HG03045 (cell line): ENCODE data around the gene PPP1R15B.
"Not testable (repeated sequence)": the region's sequence is repeated elsewhere in the genome, so short reads cannot be mapped to it uniquely, and the experiment has no call there.

Experiments used
- ATAC-seq: cut with Tn5 transposase; IDR thresholded peaks from one replicate; pipeline ENCODE4 v1.9.1; 2021; ENCODE audit warnings: mild to moderate bottlenecking, moderate library complexity; ENCODE audit not compliant: unreplicated experiment

PPP1R15B gene

GRCh38 chr1:204443871-204444581 is 32.4 kb upstream of the PPP1R15B start:
- no peak for ATAC-seq

- no peak for ATAC-seq
These were observed 31.6 kb upstream of the PPP1R15B start for GRCh38 chr1:204443260-204443619.

GRCh38 chr1:204442376-204443259 is 31.0 kb upstream of the PPP1R15B start:
- ATAC-seq: no peak

- ATAC-seq: no peak
These were observed 29.9 kb upstream of the PPP1R15B start for GRCh38 chr1:204441558-204441957.

- ATAC-seq: no peak
These were observed 28.2 kb upstream of the PPP1R15B start for GRCh38 chr1:204439621-204440375.

GRCh38 chr1:204438628-204439027 is 27.0 kb upstream of the PPP1R15B start:
- no peak for ATAC-seq

- no peak for ATAC-seq
These were observed 26.4 kb upstream of the PPP1R15B start for GRCh38 chr1:204437796-204438570.

- no peak for ATAC-seq
These were observed 24.3 kb upstream of the PPP1R15B start for GRCh38 chr1:204435872-204436271.

GRCh38 chr1:204435381-204435831 is 23.8 kb upstream of the PPP1R15B start:
- ATAC-seq: no peak

- ATAC-seq: no peak
These were observed 22.6 kb upstream of the PPP1R15B start for GRCh38 chr1:204434116-204434755.

- ATAC-seq: no peak
These were observed 21.1 kb upstream of the PPP1R15B start for GRCh38 chr1:204432708-204433107.

- no peak for ATAC-seq
These were observed 19.9 kb upstream of the PPP1R15B start for GRCh38 chr1:204431310-204432184.

GRCh38 chr1:204429746-204430145 is 18.1 kb upstream of the PPP1R15B start:
- ATAC-seq: no peak

GRCh38 chr1:204426971-204427701 is 15.5 kb upstream of the PPP1R15B start:
- ATAC-seq: no peak

GRCh38 chr1:204426474-204426873 is 14.9 kb upstream of the PPP1R15B start:
- no peak for ATAC-seq

GRCh38 chr1:204426035-204426436 is 14.4 kb upstream of the PPP1R15B start:
- ATAC-seq: no peak

GRCh38 chr1:204424621-204425020 is 13.0 kb upstream of the PPP1R15B start:
- no peak for ATAC-seq

GRCh38 chr1:204422061-204422705 is 10.6 kb upstream of the PPP1R15B start:
- not testable (repeated sequence) for ATAC-seq
